Activated CD4-positive, CD25-positive, alpha-beta regulatory T cell treated with anti-CD3 and anti-CD28 coated beads, Interleukin-2, amount 50 U/mL, for 72 hours (primary cell): Measurements from ENCODE around the gene TCF7.

ENCODE experiments used
- DNase-seq: peaks from one replicate; pipeline ENCODE4 v3.0.0; 2021

Gene TCF7

GRCh38 chr5:134184155-134185135 lies 70.0 kb downstream of the TCF7 start:
- DNase-seq, result peak; percentile 77

- no peak for DNase-seq
These were observed 73.6 kb downstream of the TCF7 start for GRCh38 chr5:134188092-134188491.

- DNase-seq, result no peak
These were observed 74.5 kb downstream of the TCF7 start for GRCh38 chr5:134189031-134189430.

- no peak for DNase-seq
These were observed 81.2 kb downstream of the TCF7 start for GRCh38 chr5:134195666-134196065.
